ENCODE data around the gene RASGEF1C.

DNA sequence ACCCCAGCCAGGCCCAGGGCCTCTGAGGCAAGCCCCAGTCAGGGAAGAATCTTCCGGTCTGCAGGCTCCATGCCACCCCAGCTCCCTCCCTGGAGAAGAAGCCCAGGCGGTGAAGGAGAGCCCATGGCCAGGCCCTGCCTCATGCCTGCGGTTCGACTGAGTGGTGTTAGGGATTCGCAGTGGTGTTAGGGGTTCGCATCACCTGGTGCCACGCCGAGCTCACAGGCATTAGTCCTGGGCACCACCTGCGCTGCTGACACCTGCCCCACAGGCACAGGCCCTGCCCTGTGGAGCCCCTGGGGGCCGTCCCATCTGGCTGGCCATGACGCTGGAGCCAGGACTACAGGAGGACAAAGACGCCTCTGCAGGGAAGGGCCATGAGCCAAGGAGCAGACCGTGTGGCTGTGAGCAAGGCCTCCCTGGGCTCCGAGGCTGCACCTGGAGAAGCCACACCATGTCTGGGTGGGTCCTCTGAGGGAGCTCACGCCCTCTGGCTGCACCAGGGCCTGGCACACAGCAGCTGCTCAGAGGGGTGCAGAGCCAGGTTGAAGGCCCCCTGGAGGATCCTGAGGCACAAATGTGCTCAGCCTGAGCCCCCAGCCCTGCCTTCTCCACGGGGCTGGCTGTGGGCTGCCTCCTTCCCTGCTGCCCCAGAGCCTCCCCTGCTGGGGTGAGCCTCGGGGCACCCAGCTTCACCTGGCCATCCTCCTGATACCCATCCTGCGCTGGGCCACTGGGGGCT lies 109.8 kb downstream of the RASGEF1C start:
- TF ChIP-seq, protein P1, sequence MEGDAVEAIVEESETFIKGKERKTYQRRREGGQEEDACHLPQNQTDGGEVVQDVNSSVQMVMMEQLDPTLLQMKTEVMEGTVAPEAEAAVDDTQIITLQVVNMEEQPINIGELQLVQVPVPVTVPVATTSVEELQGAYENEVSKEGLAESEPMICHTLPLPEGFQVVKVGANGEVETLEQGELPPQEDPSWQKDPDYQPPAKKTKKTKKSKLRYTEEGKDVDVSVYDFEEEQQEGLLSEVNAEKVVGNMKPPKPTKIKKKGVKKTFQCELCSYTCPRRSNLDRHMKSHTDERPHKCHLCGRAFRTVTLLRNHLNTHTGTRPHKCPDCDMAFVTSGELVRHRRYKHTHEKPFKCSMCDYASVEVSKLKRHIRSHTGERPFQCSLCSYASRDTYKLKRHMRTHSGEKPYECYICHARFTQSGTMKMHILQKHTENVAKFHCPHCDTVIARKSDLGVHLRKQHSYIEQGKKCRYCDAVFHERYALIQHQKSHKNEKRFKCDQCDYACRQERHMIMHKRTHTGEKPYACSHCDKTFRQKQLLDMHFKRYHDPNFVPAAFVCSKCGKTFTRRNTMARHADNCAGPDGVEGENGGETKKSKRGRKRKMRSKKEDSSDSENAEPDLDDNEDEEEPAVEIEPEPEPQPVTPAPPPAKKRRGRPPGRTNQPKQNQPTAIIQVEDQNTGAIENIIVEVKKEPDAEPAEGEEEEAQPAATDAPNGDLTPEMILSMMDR (IDR thresholded peaks at IDR 0.05), result no peak
- TF ChIP-seq POLR2A (IDR thresholded peaks at IDR 0.05), result no peak
